RWPE2 (cell line): Measurements from ENCODE around the gene CRACR2B.
A peak's percentile ranks its signal among the peaks of the same experiment; 100 is the strongest.

Source experiments
- ATAC-seq: fragments of 200-7000 bp; cut with Tn5 transposase; 3 replicates; pipeline ENCODE4 v1.9.1; 2021; ENCODE audit warnings: low read depth
- DNase-seq: peaks from one replicate; pipeline ENCODE4 v3.0.0-alpha.2; 2020; ENCODE audit warnings: low spot score
- H3K27ac ChIP-seq: fragments of 450-650 bp; 2 replicates; pipeline ENCODE4 v1.5.1; 2017; ENCODE audit warnings: mild to moderate bottlenecking; ENCODE audit not compliant: poor library complexity, severe bottlenecking
- H3K27me3 ChIP-seq: fragments of 250-450 bp; sonication (Bioruptor Pico); 2 replicates; pipeline ENCODE4 v1.5.1; 2021; ENCODE audit warnings: mild to moderate bottlenecking, moderate library complexity; ENCODE audit not compliant: insufficient read depth, poor library complexity, severe bottlenecking
- H3K36me3 ChIP-seq: fragments of 250-450 bp; sonication (Bioruptor Pico); 2 replicates; pipeline ENCODE4 v1.5.1; 2020; ENCODE audit warnings: low read depth, mild to moderate bottlenecking, moderate library complexity
- H3K4me1 ChIP-seq: fragments of 250-450 bp; sonication (Bioruptor Pico); 2 replicates; pipeline ENCODE4 v1.5.1; 2021; ENCODE audit warnings: mild to moderate bottlenecking, moderate library complexity; ENCODE audit not compliant: insufficient read depth, poor library complexity, severe bottlenecking
- H3K4me3 ChIP-seq: fragments of 250-450 bp; sonication (Bioruptor Pico); 2 replicates; pipeline ENCODE4 v1.5.1; 2021; ENCODE audit warnings: mild to moderate bottlenecking, moderate library complexity; ENCODE audit not compliant: severe bottlenecking
- H3K9me3 ChIP-seq: fragments of 250-450 bp; sonication (Bioruptor Pico); 2 replicates; pipeline ENCODE4 v1.5.1; 2021; ENCODE audit warnings: mild to moderate bottlenecking, moderate library complexity; ENCODE audit not compliant: severe bottlenecking
- CTCF ChIP-seq: fragments of 450-650 bp; IDR thresholded peaks from one replicate; pipeline ENCODE4 v1.5.1; 2017; ENCODE audit warnings: mild to moderate bottlenecking, moderate library complexity; ENCODE audit not compliant: poor library complexity, severe bottlenecking

Gene CRACR2B

GRCh38 chr11:827146-827896, 398 bp upstream of the CRACR2B start:
- Histone ChIP-seq H3K4me3 (peak overlapping the region; percentile 24), H3K27me3 (peaks cover 18% of the 10 kb centered on the region), H3K4me1 (peaks cover 3% of the 10 kb centered on the region), H3K27ac (no peak overlapping the region), H3K9me3 (no peaks in the 10 kb centered on the region), H3K36me3 (no peaks in the 10 kb centered on the region)
- DNase-seq: no peak
- TF ChIP-seq CTCF: no peak
- ATAC-seq: no peak

GRCh38 chr11:828506-829175, 922 bp downstream of the CRACR2B start:
- DNase-seq (no peak), ATAC-seq (no peak)
- no peak for TF ChIP-seq CTCF
- Histone ChIP-seq H3K4me1 (peaks cover 3% of the 10 kb centered on the region), H3K4me3 (no peak overlapping the region), H3K27me3 (peaks cover 18% of the 10 kb centered on the region), H3K36me3 (no peaks in the 10 kb centered on the region), H3K9me3 (no peaks in the 10 kb centered on the region), H3K27ac (no peak overlapping the region)

- DNase-seq: no peak
- ATAC-seq: no peak
- no peak for TF ChIP-seq CTCF
- peaks cover 5% of the 10 kb centered on the region for H3K4me1 ChIP-seq
- H3K4me3 ChIP-seq: no peak overlapping the region
- no peaks in the 10 kb centered on the region for H3K9me3 ChIP-seq
- no peak overlapping the region for H3K27ac ChIP-seq
- no peaks in the 10 kb centered on the region for H3K36me3 ChIP-seq
- peaks cover 18% of the 10 kb centered on the region for H3K27me3 ChIP-seq
Measured at GRCh38 chr11:829176-829846, 1.6 kb downstream of the CRACR2B start.

GRCh38 chr11:829847-830294, 2.2 kb downstream of the CRACR2B start:
- peaks cover 10% of the 10 kb centered on the region for H3K4me1 ChIP-seq
- no peaks in the 10 kb centered on the region for H3K36me3 ChIP-seq
- ATAC-seq (peak; percentile 0; the same call in 1 of the 3 replicates), DNase-seq (no peak)
- H3K27me3 ChIP-seq: peaks cover 18% of the 10 kb centered on the region
- no peak for TF ChIP-seq CTCF
- no peak overlapping the region for H3K27ac ChIP-seq
- no peaks in the 10 kb centered on the region for H3K9me3 ChIP-seq
- H3K4me3 ChIP-seq: peak overlapping the region; percentile 20
